Progenitor cell of endocrine pancreas (in vitro differentiated cells): ENCODE data around the gene FAM83D. TPM values are rescaled to one million over a fixed set of nuclear protein-coding genes. Genes with fewer than 3 reads are reported as not detected.

Experiments used
- DNase-seq: peaks from one replicate; pipeline ENCODE4 v3.0.0; 2021; ENCODE audit warnings: low spot score; ENCODE audit not compliant: unreplicated experiment
- H3K27ac Mint-ChIP-seq: 2 replicates; pipeline ENCODE4 v1.8.0; 2021; ENCODE audit warnings: mild to moderate bottlenecking, moderate library complexity, mixed read lengths
- H3K27me3 Mint-ChIP-seq: 2 replicates; pipeline ENCODE4 v1.8.0; 2021; ENCODE audit warnings: mixed read lengths
- H3K36me3 Mint-ChIP-seq: 2 replicates; pipeline ENCODE4 v1.8.0; 2022; ENCODE audit warnings: mixed read lengths; ENCODE audit not compliant: insufficient read depth
- H3K4me1 Mint-ChIP-seq: 2 replicates; pipeline ENCODE4 v1.8.0; 2021; ENCODE audit warnings: low read depth, mixed read lengths
- H3K4me3 Mint-ChIP-seq: 2 replicates; pipeline ENCODE4 v1.8.0; 2021; ENCODE audit warnings: low read depth, mild to moderate bottlenecking, moderate library complexity, mixed read lengths
- H3K9me3 Mint-ChIP-seq: 2 replicates; pipeline ENCODE4 v1.8.0; 2021; ENCODE audit warnings: low read depth, mixed read lengths
- CTCF ChIP-seq: fragments of 200-600 bp; sonication (generic); IDR thresholded peaks from one replicate; pipeline ENCODE4 v1.5.0; 2021; ENCODE audit warnings: antibody characterized with exemption, mild to moderate bottlenecking; ENCODE audit not compliant: unreplicated experiment
- total RNA-seq: library from RNA; stranded (reverse); gene quantifications from 2 replicates; pipeline ENCODE4 v1.2.1, GENCODE V29; 2021

FAM83D gene
- total RNA-seq, 1 donor from 2014 or later = 12.6 TPM

DNA sequence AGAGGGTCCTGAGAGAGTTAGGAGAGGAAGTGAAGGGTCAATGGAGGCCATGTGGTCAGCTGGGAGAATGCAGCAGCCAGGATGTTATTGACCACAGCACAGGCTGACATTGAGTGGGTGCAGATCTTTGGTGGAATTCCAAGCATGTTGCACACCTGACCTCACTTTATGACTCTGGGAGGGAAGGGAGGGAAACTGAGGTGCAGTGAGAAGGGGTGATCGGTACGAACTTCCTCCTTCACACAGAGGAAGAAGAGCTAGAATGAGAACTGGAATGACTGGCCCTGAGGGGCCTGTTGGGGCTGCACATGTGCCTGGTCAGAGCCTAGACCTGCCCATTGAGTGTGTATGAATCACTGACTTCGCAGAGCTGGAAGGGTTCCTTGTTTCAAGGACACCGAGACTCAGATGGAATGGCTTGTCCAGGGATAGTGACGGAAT lies 9.8 kb downstream of the FAM83D start:
- Mint-ChIP-seq H3K36me3 (no peaks in the 10 kb centered on the region), H3K9me3 (no peaks in the 10 kb centered on the region), H3K27me3 (no peaks in the 10 kb centered on the region), H3K4me1 (peaks cover 2% of the 10 kb centered on the region), H3K27ac (peak overlapping the region; percentile 16), H3K4me3 (no peak overlapping the region)
- no peak for TF ChIP-seq CTCF
- no peak for DNase-seq

GRCh38 chr20:38937000-38937399 lies 10.8 kb downstream of the FAM83D start:
- Mint-ChIP-seq H3K36me3 (no peaks in the 10 kb centered on the region), H3K4me3 (no peak overlapping the region), H3K27ac (no peak overlapping the region), H3K27me3 (no peaks in the 10 kb centered on the region), H3K4me1 (peaks cover 2% of the 10 kb centered on the region), H3K9me3 (no peaks in the 10 kb centered on the region)
- no peak for DNase-seq
- no peak for TF ChIP-seq CTCF

GRCh38 chr20:38937978-38938473 lies 11.8 kb downstream of the FAM83D start:
- H3K36me3 Mint-ChIP-seq = no peaks in the 10 kb centered on the region
- no peak for TF ChIP-seq CTCF
- H3K9me3 Mint-ChIP-seq = no peaks in the 10 kb centered on the region
- no peak for DNase-seq
- no peak overlapping the region for H3K27ac Mint-ChIP-seq
- no peak overlapping the region for H3K4me3 Mint-ChIP-seq
- no peaks in the 10 kb centered on the region for H3K27me3 Mint-ChIP-seq
- no peaks in the 10 kb centered on the region for H3K4me1 Mint-ChIP-seq

GRCh38 chr20:38939686-38940085 lies 13.5 kb downstream of the FAM83D start:
- Mint-ChIP-seq H3K36me3 (no peaks in the 10 kb centered on the region), H3K4me3 (no peak overlapping the region), H3K4me1 (no peaks in the 10 kb centered on the region), H3K27ac (no peak overlapping the region), H3K9me3 (no peaks in the 10 kb centered on the region), H3K27me3 (no peaks in the 10 kb centered on the region)
- TF ChIP-seq CTCF = no peak
- DNase-seq = no peak

- no peaks in the 10 kb centered on the region for H3K27me3 Mint-ChIP-seq
- no peaks in the 10 kb centered on the region for H3K9me3 Mint-ChIP-seq
- DNase-seq = no peak
- no peak overlapping the region for H3K27ac Mint-ChIP-seq
- H3K4me3 Mint-ChIP-seq = no peak overlapping the region
- no peaks in the 10 kb centered on the region for H3K4me1 Mint-ChIP-seq
- TF ChIP-seq CTCF = no peak
- peaks cover 2% of the 10 kb centered on the region for H3K36me3 Mint-ChIP-seq
Observed at GRCh38 chr20:38940644-38941043, 14.4 kb downstream of the FAM83D start.
